Measurements from ENCODE around the gene AZIN2. TPM values are rescaled to one million over a fixed set of nuclear protein-coding genes. Genes with fewer than 3 reads are reported as not detected.

AZIN2 gene
- total and polyA plus RNA-seq, 10 donors: 1.4 to 8.3 (median 3.0) TPM

DNA sequence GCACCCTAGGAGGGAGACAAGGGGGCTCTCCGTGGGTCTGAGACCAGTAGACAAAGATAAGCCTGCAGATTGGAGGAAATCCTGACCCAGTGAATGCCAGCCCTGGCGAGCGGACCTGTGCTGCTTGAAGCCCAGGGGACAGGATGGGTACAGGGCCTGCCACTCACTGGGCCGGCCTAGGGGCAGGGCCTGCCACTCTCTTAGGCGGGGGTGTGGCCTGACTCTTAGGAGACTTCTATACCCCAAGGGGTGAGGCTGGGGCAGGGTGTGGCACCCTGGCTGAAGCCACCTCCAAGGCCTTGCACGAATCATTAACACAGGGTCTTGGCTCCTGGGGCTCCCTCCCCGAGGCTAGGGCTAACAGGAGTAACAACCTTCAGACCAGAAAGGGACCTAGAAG is 70.2 kb downstream of the AZIN2 start:
- Histone ChIP-seq H3K4me3 (no peak overlapping the region), H3K9me3 (no peaks in the 10 kb centered on the region), H3K36me3 (peaks cover 0 to 65% (median 14%) of the 10 kb centered on the region in 6 donors), H3K27ac (no peak overlapping the region), H3K27me3 (replicated peaks in 1 of 7) (no peaks in the 10 kb centered on the region), H3K4me1 (peaks cover 0 to 23% (median 6%) of the 10 kb centered on the region in 6 donors)
- intact Hi-C loops (cut with DNase I; ENCODE audit: low total_unique reads): no loop called here
- TF ChIP-seq POLR2AphosphoS5 (IDR thresholded peaks at IDR 0.05): no peak
- TF ChIP-seq, protein P1, sequence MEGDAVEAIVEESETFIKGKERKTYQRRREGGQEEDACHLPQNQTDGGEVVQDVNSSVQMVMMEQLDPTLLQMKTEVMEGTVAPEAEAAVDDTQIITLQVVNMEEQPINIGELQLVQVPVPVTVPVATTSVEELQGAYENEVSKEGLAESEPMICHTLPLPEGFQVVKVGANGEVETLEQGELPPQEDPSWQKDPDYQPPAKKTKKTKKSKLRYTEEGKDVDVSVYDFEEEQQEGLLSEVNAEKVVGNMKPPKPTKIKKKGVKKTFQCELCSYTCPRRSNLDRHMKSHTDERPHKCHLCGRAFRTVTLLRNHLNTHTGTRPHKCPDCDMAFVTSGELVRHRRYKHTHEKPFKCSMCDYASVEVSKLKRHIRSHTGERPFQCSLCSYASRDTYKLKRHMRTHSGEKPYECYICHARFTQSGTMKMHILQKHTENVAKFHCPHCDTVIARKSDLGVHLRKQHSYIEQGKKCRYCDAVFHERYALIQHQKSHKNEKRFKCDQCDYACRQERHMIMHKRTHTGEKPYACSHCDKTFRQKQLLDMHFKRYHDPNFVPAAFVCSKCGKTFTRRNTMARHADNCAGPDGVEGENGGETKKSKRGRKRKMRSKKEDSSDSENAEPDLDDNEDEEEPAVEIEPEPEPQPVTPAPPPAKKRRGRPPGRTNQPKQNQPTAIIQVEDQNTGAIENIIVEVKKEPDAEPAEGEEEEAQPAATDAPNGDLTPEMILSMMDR (IDR thresholded peaks at IDR 0.05 in 8 of 11, conservative IDR thresholded peaks at IDR 0.05 in 3 of 11): no peak
- 58 to 94% (median 81%) methylated on average over 2 to 7 of the region's 7 CpGs for WGBS, 5 donors
- DNase-seq: no peak

DNA sequence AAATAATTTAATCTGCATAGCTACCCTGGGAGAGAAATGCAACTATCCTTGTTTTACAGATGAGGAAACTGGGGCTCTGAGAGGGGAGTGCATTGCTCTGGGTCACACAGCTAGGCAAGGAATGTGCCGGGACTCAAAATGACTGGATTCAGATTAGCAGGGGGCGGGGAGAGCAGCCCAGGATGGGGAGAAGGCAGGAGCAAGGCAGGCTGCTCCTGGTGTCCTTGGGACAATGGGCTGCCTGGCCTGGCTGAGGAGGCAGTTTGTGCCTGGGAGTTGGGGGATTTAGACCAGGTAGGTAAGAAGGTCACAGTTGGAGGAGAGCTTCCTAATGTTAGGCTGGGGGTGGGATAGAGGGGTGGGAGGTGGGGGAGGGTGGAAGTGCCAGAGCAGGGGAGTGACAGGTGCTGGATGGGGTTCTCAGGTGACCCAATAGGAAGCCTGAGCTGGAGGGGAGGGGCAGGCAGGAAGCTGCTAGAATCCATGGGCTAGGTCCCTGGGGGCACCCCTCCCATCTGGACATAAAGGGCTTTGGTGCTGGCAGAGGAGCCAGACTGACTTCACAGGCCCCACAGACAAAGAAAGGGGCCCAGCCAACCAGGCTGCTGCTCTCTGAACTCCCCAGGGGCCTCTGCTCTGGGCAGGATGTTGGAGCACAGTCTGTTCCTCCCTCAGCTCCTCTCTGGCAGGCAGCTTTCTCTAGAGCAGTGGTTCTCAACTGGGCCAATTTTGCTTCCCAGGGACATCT is 71.9 kb downstream of the AZIN2 start:
- no peak for DNase-seq
- WGBS, 5 donors: 52 to 100% (median 90%) methylated on average over 2 of the region's 2 CpGs
- Histone ChIP-seq H3K4me3 (no peak overlapping the region), H3K27ac (peak overlapping the region in 3 of 8 donors; percentile 11 to 47 (median 19)), H3K4me1 (peaks cover 0 to 29% (median 13%) of the 10 kb centered on the region in 6 donors), H3K9me3 (no peaks in the 10 kb centered on the region), H3K27me3 (replicated peaks in 1 of 7) (no peaks in the 10 kb centered on the region), H3K36me3 (peaks cover 0 to 56% (median 4%) of the 10 kb centered on the region in 6 donors)
- TF ChIP-seq, protein P1 (IDR thresholded peaks at IDR 0.05 in 8 of 11, conservative IDR thresholded peaks at IDR 0.05 in 3 of 11): no peak
- TF ChIP-seq POLR2A (IDR thresholded peaks at IDR 0.05): no peak
- no peak for TF ChIP-seq POLR2AphosphoS5 (IDR thresholded peaks at IDR 0.05)
- intact Hi-C loops (cut with DNase I; ENCODE audit: low total_unique reads): no loop called here

DNA sequence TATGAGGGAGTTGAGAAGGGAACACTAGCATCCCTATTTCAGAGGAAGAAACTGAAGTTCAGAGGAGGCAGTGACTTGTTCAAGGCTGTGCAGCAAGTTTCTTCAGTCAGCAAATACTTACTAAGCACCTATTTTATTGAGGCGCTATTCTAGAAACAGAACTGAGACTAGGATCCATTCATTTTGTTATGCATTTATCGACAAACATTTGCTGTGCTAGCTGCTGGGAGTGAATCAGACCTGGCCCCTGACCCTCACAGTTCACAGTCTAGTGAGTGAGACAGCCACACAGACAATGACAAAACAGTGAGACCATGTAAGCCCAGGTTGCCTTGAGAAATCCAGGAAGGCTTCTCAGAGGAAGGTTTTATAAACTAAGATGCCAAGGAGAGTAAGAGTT is 72.7 kb downstream of the AZIN2 start:
- WGBS, 5 donors: 89 to 96% (median 92%) methylated on average over 2 of the region's 2 CpGs
- peaks cover 0 to 29% (median 13%) of the 10 kb centered on the region in 6 donors for H3K4me1 ChIP-seq
- no peaks in the 10 kb centered on the region for H3K27me3 ChIP-seq (replicated peaks in 1 of 7)
- H3K36me3 ChIP-seq: peaks cover 0 to 62% (median 10%) of the 10 kb centered on the region in 6 donors
- DNase-seq: no peak
- H3K9me3 ChIP-seq: no peaks in the 10 kb centered on the region
- H3K4me3 ChIP-seq: no peak overlapping the region
- intact Hi-C loops (cut with DNase I; ENCODE audit: low total_unique reads): no loop called here
- TF ChIP-seq POLR2AphosphoS5 (IDR thresholded peaks at IDR 0.05) (no peak), POLR2A (IDR thresholded peaks at IDR 0.05) (no peak)
- TF ChIP-seq, protein P1 (IDR thresholded peaks at IDR 0.05 in 8 of 11, conservative IDR thresholded peaks at IDR 0.05 in 3 of 11): no peak
- peak overlapping the region in 2 of 8 donors; percentile 19 to 47 for H3K27ac ChIP-seq

DNA sequence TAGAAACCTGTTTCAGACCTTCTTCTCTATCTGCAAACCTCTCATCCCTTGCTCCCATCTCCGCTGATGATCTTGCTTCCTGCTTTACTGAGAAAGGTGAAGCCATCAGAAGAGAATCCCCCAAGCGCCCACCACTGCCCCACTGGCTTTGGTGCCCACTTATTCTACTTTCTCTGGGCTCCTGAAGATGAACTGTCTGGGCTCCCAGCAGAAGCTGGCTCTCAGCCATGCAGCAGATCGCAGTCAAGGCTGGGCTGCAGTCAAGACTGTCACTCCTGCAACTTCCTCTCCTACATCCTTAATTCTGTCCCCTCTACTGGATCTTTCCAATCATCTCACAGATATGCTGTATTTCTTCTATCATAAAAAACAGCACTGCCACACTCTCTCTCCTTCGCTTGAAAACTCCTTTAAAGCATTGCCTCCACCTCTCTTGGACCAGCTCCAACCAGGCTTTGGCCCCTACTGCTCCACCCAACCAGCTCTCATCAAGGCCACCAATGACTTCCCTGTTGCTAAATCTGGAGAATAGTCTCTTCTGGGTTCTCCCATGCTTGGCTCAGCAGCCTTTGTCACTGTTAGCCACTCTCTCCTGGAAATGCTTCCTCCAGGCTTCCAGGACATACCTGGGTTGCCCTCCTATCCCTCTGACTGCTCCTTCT is 75.1 kb downstream of the AZIN2 start:
- peak overlapping the region in 2 of 8 donors; percentile 5 to 45 for H3K27ac ChIP-seq
- intact Hi-C loops (cut with DNase I; ENCODE audit: low total_unique reads): no loop called here
- DNase-seq: no peak

More for the DNA sequence above, 75.1 kb downstream of the AZIN2 start:
- 61 to 69% (median 66%) methylated on average over 4 of the region's 4 CpGs for WGBS, 5 donors
- peaks cover 0 to 62% (median 14%) of the 10 kb centered on the region in 6 donors for H3K36me3 ChIP-seq
- peaks cover 0 to 34% (median 15%) of the 10 kb centered on the region in 6 donors for H3K4me1 ChIP-seq
- TF ChIP-seq, protein P1 (IDR thresholded peaks at IDR 0.05 in 8 of 11, conservative IDR thresholded peaks at IDR 0.05 in 3 of 11): no peak
- no peak for TF ChIP-seq POLR2A (IDR thresholded peaks at IDR 0.05)
- no peak for TF ChIP-seq POLR2AphosphoS5 (IDR thresholded peaks at IDR 0.05)
- no peaks in the 10 kb centered on the region for H3K9me3 ChIP-seq
- no peak overlapping the region for H3K4me3 ChIP-seq
- H3K27me3 ChIP-seq (replicated peaks in 1 of 7): no peaks in the 10 kb centered on the region

Data from spleen (tissue), 11 donors.